ENCODE measurements around the gene GCN1. TPM values are rescaled to one million over a fixed set of nuclear protein-coding genes. Genes with fewer than 3 reads are reported as not detected.

Gene GCN1
- total and polyA plus RNA-seq, 10 donors, result 10.4 to 131 (median 95.5) TPM

- Histone ChIP-seq H3K9me3 (no peaks in the 10 kb centered on the region), H3K4me1 (peaks cover 22 to 63% (median 40%) of the 10 kb centered on the region in 6 donors), H3K27me3 (replicated peaks in 1 of 7) (no peaks in the 10 kb centered on the region), H3K36me3 (peaks cover 0 to 100% (median 82%) of the 10 kb centered on the region in 6 donors), H3K27ac (peak overlapping the region; percentile 36 to 77 (median 65)), H3K4me3 (peak overlapping the region in 2 of 8 donors; percentile 14 to 41)
- DNase-seq, result no peak
- intact Hi-C loops (cut with DNase I; ENCODE audit: low total_unique reads), result no loop called here
- TF ChIP-seq POLR2AphosphoS5 (IDR thresholded peaks at IDR 0.05), result peak in 1 of 3 donors; percentile 15
- no peak for TF ChIP-seq POLR2A (IDR thresholded peaks at IDR 0.05)
- 61 to 78% (median 67%) methylated on average over 5 to 13 of the region's 13 CpGs for WGBS, 5 donors
Measured at GRCh38 chr12:120101617-120102016, 92.9 kb downstream of the GCN1 start.

DNA sequence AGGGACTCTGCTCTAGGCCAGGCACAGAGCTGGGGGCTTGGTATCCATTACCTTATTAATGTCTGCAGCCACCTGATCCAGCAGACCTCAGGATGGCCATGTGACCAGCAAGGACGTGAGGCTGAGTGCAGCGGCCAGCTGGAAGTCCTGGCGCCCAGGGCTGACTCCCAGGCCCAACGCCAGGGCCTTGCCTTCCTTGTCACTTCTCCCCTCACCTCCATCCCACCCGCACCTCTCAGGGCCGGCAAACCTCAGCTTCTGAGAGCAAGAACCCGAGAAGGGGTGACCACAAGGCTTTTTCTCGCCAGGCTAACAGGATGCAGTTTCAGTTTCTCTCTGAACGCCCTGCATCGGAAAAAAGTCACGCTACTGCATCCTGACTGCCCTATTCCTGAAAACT lies 93.3 kb downstream of the GCN1 start:
- peaks cover 0 to 100% (median 84%) of the 10 kb centered on the region in 6 donors for H3K36me3 ChIP-seq
- peak overlapping the region; percentile 36 to 77 (median 65) for H3K27ac ChIP-seq
- no peaks in the 10 kb centered on the region for H3K27me3 ChIP-seq (replicated peaks in 1 of 7)
- DNase-seq, result no peak
- intact Hi-C loops (cut with DNase I; ENCODE audit: low total_unique reads), result no loop called here
- no peaks in the 10 kb centered on the region for H3K9me3 ChIP-seq
- peak overlapping the region in 2 of 8 donors; percentile 14 to 41 for H3K4me3 ChIP-seq
- WGBS, 5 donors, result 22 to 48% (median 35%) methylated on average over 10 to 11 of the region's 11 CpGs
- TF ChIP-seq, protein P1, sequence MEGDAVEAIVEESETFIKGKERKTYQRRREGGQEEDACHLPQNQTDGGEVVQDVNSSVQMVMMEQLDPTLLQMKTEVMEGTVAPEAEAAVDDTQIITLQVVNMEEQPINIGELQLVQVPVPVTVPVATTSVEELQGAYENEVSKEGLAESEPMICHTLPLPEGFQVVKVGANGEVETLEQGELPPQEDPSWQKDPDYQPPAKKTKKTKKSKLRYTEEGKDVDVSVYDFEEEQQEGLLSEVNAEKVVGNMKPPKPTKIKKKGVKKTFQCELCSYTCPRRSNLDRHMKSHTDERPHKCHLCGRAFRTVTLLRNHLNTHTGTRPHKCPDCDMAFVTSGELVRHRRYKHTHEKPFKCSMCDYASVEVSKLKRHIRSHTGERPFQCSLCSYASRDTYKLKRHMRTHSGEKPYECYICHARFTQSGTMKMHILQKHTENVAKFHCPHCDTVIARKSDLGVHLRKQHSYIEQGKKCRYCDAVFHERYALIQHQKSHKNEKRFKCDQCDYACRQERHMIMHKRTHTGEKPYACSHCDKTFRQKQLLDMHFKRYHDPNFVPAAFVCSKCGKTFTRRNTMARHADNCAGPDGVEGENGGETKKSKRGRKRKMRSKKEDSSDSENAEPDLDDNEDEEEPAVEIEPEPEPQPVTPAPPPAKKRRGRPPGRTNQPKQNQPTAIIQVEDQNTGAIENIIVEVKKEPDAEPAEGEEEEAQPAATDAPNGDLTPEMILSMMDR (IDR thresholded peaks at IDR 0.05 in 8 of 11, conservative IDR thresholded peaks at IDR 0.05 in 3 of 11), result no peak
- TF ChIP-seq POLR2AphosphoS5 (IDR thresholded peaks at IDR 0.05) (no peak), POLR2A (IDR thresholded peaks at IDR 0.05) (no peak)
- peaks cover 22 to 61% (median 40%) of the 10 kb centered on the region in 6 donors for H3K4me1 ChIP-seq

GRCh38 chr12:120100630-120101029 lies 93.9 kb downstream of the GCN1 start:
- Histone ChIP-seq H3K27ac (peak overlapping the region in 6 of 8 donors; percentile 51 to 77 (median 65)), H3K4me3 (peak overlapping the region in 1 of 8 donors; percentile 14), H3K9me3 (no peaks in the 10 kb centered on the region), H3K36me3 (peaks cover 0 to 100% (median 87%) of the 10 kb centered on the region in 6 donors), H3K4me1 (peaks cover 22 to 56% (median 40%) of the 10 kb centered on the region in 6 donors), H3K27me3 (replicated peaks in 1 of 7) (no peaks in the 10 kb centered on the region)
- 71 to 89% (median 75%) methylated on average over 15 to 21 of the region's 21 CpGs for WGBS, 5 donors
- intact Hi-C loops (cut with DNase I; ENCODE audit: low total_unique reads), result no loop called here
- peak; percentile 51 to 76 (median 53) for TF ChIP-seq POLR2AphosphoS5 (IDR thresholded peaks at IDR 0.05)
- TF ChIP-seq, protein P1 (IDR thresholded peaks at IDR 0.05 in 8 of 11, conservative IDR thresholded peaks at IDR 0.05 in 3 of 11), result no peak
- DNase-seq, result no peak

- no peak overlapping the region for H3K4me3 ChIP-seq
- H3K9me3 ChIP-seq, result no peaks in the 10 kb centered on the region
- no peak for DNase-seq
- H3K4me1 ChIP-seq, result peaks cover 22 to 50% (median 37%) of the 10 kb centered on the region in 6 donors
- intact Hi-C loops (cut with DNase I; ENCODE audit: low total_unique reads), result no loop called here
- H3K27ac ChIP-seq, result peak overlapping the region in 2 of 8 donors; percentile 67 to 77
- 91 to 97% (median 95%) methylated on average over 10 to 11 of the region's 11 CpGs for WGBS, 5 donors
- H3K27me3 ChIP-seq (replicated peaks in 1 of 7), result no peaks in the 10 kb centered on the region
- peaks cover 0 to 100% (median 86%) of the 10 kb centered on the region in 6 donors for H3K36me3 ChIP-seq
- TF ChIP-seq POLR2AphosphoS5 (IDR thresholded peaks at IDR 0.05), result peak in 1 of 3 donors; percentile 22
- TF ChIP-seq, protein P1 (IDR thresholded peaks at IDR 0.05 in 8 of 11, conservative IDR thresholded peaks at IDR 0.05 in 3 of 11), result no peak
Measured at GRCh38 chr12:120099738-120100137, 94.8 kb downstream of the GCN1 start.

All from spleen (tissue), 11 donors.